ENCODE measurements around the gene VGLL4.

The VGLL4 gene

DNA sequence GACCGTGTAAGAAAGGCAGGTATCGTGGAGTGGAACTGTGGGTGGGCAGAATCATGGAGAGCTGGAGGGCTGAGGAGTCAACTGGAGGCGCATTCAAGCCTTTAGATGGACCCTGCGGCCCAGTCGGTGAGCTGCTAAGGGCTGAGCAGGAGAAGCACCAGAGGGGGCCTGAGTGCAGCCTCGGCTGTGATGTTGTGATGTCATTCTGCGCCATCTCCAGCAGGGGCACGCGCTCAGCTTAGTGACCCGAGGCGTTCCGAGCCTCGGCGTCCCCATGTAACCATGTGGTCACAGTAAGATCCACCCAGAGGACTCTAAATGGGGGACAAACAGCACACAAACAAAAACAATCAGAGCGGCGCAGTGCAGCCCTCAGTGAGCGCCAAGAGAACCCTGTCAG, 76.8 kb downstream of the VGLL4 start:
- DNase-seq (ENCODE audit: low read depth in 2 of 2, low spot score in 1 of 2), result no peak

DNA sequence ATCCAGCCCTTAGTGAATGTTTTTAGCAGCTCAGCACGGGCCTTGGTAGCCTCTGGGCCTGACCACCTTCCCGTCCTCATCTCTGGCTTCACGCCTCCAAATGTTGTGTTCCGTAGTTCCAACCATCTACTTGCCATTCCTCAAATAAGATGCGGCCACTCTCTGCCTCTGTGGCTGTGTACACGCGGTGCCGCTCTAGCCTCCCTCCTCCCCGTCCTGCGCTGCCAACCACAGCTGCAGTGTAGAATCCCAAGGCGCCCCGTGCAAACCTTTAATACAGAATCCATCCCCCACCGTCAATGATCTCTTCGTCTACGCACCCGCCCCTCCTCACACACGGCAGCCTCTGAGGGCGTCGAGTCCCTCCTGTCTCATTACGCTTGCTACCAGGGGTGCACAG, 77.2 kb downstream of the VGLL4 start:
- DNase-seq (ENCODE audit: low read depth in 2 of 2, low spot score in 1 of 2), result no peak

DNA sequence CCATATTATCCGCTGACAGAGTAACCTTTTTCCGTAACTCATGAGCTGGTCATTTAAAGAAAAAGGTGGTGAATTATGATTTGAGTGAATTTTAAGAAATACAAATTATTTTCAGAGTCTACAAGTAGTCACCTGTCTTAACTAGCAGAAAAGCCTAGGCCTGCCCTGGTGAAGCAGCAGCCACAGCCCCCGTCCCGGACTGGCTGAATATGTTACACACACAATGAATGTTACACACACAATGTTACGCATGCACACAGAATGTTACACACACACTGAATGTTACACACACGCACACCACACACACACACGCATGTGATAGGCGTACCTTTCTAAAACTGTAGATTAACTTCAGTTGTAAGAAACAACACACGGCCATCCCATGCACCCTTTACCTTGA, 77.8 kb downstream of the VGLL4 start:
- DNase-seq (ENCODE audit: low read depth in 2 of 2, low spot score in 1 of 2), result no peak

DNA sequence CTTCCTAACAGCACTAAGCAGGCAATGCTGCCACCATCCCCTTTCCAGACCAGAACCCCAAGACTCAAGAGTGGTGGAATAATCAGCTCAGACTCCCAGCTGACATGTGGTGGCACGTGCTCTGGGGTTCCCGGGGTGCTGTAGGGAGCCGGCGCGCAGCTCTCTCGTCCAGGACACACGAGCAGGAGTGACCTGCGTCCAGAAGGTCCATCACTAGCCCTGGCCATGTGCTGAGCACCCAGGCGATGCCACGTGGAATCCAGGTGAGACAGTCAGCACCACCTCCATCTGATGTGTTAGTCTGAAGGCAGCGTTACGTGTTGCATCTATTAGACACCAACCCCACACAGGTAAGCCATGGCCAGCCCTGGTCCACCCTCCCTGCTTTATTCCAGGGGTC, 78.2 kb downstream of the VGLL4 start:
- DNase-seq (ENCODE audit: low read depth in 2 of 2, low spot score in 1 of 2), result no peak

DNA sequence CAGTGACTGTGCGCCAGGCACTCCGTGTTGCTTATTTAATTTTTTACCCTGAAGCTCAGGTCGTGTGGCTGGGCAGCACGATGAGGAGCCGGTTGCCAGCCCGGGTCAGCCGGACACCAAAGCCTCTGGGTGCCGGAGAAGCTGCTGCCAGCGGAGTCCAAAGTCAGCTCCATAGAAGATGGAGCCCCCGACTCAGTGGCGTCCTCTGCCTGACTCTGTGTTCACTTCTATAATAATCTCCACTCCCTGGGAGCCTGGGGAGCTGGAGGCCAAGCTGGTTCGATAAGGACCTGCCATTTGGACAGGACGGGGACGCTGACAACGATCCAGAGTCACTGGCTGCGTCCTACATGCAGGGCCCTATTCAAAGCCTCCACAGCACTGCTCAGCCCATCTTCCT, 78.6 kb downstream of the VGLL4 start:
- no peak for DNase-seq (ENCODE audit: low read depth in 2 of 2, low spot score in 1 of 2)

DNA sequence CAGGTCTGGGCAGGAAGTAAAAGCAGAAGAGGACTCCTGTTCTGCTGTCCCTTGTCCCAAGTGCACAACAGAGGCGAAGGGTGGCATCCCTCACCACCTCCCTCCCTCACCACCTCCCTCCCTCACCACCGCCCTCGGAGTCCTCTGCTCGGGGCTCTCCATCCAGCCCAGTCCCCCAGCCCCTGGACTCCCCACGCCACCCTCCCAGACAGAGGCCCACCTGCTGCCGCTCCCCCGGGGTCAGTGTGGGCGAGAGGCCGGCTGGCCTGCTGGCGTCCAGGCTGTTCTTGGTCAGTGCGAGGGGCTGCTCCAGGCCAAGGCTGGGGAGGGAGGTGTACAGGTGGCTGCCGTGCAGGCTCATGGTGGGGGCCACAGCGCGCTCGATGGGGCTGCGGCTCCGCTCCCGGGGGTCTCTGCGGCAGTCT, 79.1 kb downstream of the VGLL4 start:
- DNase-seq (ENCODE audit: low read depth in 2 of 2, low spot score in 1 of 2), result no peak

DNA sequence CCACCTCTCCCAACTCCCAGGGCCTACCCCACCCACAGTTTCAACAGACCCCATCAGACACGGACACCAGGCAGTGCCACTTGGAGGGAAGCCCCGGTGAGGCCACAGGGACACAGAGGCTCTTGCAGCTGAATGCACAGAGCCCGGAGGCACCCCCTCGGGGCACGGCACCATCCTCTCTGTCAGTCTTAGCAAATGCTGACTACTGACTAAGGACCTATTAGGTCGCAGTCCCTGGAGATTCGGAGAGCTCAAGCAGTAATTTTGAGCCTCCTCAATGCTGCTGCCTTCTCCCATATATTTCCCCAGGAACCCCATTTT, 79.9 kb downstream of the VGLL4 start:
- no peak for DNase-seq (ENCODE audit: low read depth in 2 of 2, low spot score in 1 of 2)

DNA sequence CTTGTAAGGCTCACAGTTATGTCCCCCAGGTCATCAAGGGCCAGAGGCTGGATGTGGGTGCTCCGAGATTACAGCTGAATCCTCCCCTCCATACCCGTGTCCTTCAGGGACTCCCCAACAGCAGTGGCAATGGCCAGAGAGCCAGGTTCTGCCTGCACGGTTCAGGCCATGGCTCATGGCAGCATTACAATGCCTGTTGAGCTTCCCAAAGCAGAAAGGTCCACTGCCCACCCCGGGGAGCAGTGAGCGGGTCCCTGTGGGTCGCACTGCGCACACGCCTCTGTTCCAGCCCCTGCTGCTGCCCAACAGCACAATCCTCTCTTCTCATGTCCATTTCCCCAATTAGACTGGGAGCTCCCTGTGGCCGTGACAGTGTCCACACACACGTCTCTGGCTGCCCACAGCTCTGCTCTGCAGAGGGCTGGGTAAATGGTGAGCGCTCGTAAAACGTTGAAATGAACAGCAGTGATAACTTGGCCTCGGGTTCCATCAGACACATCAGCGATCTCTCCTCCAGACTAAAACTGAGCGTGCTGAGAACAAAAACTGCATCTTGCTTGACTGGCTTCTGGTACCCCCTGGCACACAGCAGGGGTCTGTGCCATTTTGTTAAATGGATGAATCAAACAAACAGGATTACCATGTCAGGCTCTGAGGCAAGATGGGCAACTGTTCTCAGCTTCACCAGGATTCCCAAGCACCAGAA, 80.4 kb downstream of the VGLL4 start:
- DNase-seq (ENCODE audit: low read depth in 2 of 2, low spot score in 1 of 2), result no peak

DNA sequence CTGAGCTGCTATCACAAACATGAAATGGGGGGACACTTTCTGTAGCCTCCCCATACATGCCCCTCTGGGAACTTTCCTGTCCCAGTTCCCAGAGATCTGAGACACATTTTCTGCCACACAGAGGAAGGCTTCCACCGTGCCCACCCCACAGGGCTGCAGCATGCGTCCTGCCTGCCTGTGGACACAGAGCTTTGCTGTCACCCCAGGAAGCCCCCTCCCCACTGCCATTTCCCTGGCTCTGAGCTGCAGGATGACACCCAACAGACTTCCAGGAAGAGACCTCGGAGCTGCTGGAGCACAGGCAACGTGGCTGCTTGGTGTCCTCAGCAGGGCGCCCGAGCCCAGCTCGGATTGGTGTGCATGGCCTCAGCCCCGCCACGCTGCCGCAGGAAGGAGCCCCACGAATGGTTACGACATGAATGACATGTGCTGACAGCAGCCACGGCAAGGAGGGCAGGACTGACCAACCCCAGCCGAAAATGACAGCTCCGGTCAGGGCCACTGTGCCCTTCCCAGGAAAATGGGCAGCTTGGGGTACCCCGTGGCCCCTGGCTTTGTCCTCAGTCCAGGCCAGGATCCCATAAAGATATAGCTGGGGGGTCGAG, 81.3 kb downstream of the VGLL4 start:
- no peak for DNase-seq (ENCODE audit: low read depth in 2 of 2, low spot score in 1 of 2)

DNA sequence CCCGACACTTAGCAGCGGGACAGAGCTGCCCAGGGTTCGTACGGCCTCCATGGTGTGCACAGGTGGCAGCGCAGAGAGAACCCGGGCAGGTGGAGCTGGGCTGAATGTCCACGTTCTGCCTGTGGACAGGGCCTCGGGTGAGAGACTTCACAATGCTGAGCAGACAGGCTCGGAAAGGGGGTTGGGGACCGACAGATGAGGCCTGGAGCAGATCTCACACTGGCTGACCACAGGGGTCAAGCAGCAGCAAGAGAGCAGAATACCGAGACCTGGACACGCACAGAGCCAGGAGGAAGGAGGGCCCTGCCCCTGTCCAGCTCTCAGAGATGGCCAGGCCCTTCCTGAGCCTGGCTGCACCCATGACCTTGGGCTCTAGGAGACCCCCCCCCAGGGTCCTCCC, 83.0 kb downstream of the VGLL4 start:
- no peak for DNase-seq (ENCODE audit: low read depth in 2 of 2, low spot score in 1 of 2)

DNA sequence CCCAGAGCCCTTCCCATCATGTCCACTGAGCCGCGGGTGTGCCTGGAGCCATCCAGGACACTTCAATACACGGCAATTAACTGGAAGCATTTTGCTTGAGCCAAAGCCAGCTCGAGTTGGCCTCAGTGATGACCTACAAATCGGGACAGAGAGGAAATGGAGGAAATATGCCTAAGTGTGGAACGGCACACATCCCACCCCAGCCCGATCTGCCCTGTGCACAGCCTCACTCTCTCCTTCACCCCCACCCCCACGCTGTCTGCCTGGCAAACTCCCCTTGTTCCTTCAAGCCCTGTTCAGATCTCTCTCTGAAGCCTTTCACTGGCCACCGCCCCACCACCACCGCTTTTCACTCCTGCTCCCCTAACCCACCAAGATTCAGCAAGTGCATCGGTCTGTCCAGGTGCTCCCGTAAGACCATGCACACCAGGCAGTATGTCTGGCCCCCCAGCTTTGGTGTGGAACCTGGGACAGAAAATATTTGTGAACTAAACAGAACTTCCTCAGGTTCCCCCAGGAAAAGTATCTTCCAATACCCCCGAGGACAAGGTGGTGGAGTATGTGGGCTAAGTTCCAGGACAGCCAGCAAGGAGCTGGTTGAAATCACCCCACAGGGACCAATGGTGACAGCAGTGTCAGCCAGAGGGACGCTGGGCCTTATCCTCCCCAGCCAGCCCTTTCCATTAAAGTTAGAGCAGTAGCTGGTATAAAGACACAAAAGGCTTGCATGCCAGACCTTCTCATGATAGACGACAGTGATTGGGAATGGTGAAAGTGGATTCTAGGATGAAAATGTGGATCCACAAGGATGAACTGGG, 83.7 kb downstream of the VGLL4 start:
- no peak for DNase-seq (ENCODE audit: low read depth in 2 of 2, low spot score in 1 of 2)

DNA sequence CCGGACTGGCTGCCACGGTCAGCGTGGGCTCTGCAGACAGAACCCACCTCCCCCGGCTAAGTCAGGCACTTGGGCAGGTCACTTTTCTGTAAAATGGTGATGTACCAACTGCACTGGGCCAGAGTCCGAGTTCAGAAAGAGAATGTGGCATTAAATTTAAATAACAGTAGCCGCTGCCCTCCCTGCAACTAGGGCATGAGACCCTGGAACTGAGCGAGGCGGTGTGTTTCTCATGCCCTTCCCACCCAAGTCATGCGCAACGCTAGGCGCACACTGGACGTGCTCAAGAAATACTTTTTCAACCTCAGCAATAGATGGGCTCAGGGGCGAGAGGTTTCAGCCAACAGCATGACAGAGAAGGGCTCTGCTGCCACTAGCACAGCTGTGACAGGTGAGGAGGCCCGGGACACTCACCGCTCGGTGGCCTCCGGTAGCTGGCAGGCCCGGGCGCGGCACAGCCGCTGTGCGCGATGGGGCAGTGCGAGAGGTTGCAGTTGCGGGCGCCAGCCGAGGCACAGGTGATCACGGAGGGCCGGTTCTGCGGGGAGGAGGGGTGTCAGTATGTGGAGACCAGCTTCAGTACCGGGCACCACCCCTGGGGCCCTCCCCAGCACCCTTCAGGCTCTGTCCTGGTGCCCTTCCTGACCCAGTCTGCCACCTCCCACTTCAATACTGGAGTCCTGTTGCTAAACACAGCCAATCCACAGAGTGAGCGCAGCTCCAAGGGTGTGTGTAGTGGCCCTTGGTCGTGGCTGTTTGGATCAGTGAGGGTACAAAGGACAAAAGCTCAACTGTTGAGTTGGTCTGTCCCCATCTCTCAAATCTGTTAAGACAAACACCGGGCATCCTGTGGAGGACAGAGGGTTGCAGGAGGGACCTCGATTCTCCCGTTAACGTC, 84.5 kb downstream of the VGLL4 start:
- DNase-seq (ENCODE audit: low read depth in 2 of 2, low spot score in 1 of 2), result no peak

DNA sequence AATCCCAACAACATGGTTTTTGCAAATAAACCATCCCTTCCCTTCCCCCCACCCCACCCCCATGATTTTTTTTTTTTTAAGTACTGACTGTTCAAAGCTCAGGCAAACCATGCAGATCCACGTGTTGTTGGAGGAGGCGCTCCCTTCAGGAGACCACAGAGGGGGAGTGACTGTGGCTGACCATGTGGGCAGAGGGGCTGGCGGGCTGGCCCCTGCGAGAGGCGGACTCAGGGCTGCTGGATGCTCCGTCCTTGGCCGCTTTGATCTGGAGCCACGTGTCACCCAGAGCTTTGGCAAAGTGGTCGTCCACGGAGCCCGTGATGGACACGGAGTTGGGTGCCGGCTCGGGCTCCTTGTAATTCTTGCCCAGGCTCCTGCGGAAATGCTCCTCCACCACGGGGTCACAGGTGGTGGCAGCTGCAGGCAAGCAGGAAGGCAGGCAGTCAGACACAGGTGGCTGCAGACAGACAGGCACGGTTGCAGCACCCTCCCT, 85.3 kb downstream of the VGLL4 start:
- DNase-seq (ENCODE audit: low read depth in 2 of 2, low spot score in 1 of 2), result no peak

DNA sequence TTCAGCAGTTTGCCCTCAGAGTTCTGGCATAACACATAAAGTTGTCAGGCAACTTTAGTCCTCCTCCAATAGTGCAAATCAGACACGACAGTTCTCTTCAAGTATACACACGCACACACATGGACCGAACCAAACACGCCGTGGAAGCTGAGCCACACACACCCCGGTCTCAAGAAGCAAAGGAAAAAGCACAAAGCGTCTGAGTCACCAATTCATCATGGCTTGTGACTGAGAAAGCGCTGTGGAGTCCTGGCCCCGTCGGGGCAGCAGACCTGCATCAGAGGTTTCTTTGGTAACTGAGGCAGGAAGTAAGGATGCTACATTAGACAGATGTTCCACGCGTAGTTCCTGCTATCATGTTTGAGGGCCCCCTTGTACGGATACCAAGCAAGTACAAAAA, 85.7 kb downstream of the VGLL4 start:
- DNase-seq (ENCODE audit: low read depth in 2 of 2, low spot score in 1 of 2), result no peak

DNA sequence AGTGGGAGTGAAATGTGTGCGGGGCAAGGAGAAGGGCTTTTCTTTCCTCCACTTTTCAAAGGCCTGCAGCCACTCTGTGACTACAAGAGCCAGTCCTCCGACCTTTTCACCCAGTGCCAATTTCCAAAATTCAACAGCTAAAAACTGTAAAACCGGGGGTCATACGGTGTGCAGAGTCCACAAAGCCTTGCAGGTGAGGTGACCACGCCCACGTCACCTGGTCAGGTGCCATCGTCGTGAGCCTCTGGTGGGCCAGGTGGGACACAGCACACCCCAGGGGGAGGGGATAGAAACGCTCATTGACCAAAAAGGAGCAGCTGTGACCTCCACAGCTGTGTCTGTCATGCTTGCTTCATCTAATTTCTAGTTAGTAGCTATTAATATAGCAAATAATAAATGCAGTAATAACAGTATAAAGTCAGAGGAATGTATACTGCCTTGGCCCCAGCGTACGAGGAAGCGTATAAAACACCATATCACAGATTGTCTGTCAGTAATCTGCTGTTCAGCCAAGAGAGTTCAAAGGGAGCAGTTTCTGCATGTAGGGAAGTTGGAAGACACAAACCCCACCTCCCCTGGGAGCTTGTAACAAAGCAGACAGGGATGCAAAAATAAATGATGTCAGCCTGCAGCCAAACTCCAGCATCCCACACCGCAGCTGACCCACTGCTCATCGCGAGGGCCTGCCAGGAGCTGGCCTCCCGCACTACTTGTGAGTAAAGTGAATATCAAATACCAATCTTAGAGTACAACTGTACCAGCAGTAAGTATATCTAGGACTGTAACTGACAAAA, 86.7 kb downstream of the VGLL4 start:
- no peak for DNase-seq (ENCODE audit: low read depth in 2 of 2, low spot score in 1 of 2)

DNA sequence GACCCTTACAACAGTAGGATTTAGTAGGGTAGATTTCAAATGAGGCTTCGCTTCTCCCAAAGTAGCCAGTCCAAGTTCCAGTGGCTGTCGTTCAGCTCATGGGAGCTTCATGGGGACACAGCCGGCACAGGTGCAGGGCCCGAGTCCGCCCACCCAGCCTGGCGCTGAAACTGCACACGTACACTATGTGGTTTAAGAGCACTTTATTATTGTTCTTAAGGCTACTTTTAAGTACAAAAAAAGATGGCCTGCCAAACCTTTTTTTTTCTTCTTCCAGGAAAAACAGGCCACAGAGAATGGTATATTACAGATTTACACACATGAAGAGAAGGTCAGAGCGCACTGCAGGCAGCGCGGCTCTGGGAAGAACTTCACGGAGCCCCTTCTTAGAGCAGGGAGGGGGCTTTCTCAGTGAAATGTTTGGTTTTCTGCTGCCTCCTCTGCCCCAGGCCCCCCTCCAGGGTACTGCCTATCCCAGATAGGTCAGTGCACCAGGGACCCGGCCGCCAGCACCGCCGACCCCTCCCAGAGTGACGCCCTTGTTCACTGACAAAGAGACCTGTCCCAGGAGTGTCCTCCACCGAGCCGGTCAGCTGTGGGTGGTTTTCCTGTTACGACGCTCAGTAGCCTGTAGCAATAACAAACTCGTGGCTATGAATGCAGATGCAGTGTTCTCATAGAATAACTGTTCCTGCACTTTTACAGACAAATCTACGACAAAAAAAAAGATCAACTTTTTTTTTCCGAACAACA, 87.7 kb downstream of the VGLL4 start:
- no peak for DNase-seq (ENCODE audit: low read depth in 2 of 2, low spot score in 1 of 2)

DNA sequence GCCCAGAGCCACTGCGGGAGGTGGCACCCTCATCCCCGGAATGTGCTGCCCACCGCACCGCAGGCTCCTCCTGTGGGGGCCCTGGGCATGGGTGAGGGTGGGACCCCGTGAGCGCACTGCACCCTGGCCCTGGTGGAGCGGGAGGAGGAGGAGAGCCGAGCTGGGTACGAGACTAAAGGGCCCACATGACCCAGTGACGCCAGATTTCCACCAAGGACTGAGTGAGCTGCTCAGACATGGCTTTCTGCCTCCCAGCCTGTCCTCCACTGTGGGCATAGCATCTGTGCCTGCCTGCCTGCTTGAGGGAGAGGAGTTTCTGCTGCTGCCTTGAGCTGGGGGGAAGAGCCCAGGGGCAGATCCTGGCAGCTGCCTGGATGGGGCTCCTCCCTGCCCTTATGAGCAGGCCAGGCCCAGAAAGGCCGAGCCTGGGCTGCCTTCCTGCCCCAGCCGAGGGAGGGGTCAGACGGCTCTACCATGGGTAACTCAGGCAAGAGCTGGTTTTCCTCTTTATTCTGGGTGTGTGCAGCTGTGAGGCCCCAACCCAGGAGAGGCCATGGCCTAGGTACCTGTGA, 88.4 kb downstream of the VGLL4 start:
- DNase-seq (ENCODE audit: low read depth in 2 of 2, low spot score in 1 of 2), result no peak

DNA sequence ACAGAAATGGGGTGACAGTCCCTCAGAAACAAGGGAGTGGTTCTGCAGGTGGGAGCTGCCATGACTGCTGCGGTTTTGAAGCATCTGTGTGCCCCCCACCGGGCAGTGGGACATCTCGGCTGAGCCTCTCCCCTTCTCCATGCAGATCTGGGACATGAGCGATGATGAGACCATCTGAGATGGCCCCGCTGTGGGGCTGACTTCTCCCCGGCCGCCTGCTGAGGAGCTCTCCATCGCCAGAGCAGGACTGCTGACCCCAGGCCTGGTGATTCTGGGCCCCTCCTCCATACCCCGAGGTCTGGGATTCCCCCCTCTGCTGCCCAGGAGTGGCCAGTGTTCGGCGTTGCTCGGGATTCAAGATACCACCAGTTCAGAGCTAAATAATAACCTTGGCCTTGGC, 89.0 kb downstream of the VGLL4 start:
- DNase-seq (ENCODE audit: low read depth in 2 of 2, low spot score in 1 of 2), result no peak

DNA sequence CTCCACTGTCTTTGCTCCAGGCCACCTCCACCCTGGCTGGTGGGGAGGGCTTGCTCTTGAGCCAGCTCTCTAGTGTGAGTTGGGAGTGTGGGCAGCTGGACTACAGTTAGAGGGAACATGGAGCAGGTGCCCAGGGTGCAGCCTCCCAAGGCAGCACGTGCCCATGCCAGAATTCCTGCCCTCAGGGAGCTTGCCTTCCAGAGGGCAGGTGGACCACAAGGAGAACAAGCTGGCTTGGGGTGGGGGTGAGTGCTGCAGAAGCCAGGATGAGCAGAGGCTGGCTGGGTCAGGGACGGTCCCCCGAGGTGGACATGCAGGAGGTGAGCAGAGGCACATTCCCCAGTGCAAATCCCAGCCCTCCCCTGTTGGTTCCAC, 89.5 kb downstream of the VGLL4 start:
- DNase-seq (ENCODE audit: low read depth in 2 of 2, low spot score in 1 of 2), result no peak

Measured in stimulated activated CD8-positive, alpha-beta memory T cell treated with anti-CD3 and anti-CD28 coated beads, Interleukin-4, amount 100 ng/mL, for 1 hour (primary cell).